Measurements from ENCODE around the gene PEX6.

PEX6 gene

GRCh38 chr6:42916288-42916687, 62.7 kb downstream of the PEX6 start:
- H3K9me3 ChIP-seq (replicated peaks; ENCODE audit: insufficient read depth, low read length), result no peaks in the 10 kb centered on the region
- H3K79me2 ChIP-seq (ENCODE audit: low read length), result no peaks in the 10 kb centered on the region
- H3K4me3 ChIP-seq (ENCODE audit: low read length), result no peak overlapping the region
- H3K4me1 ChIP-seq (ENCODE audit: low read length), result no peaks in the 10 kb centered on the region
- no peak overlapping the region for H3K27ac ChIP-seq (ENCODE audit: low read length)
- no peak overlapping the region for H2AFZ ChIP-seq (ENCODE audit: low read length)
- no peaks in the 10 kb centered on the region for H4K20me1 ChIP-seq (ENCODE audit: insufficient read depth, low read length)
- no peaks in the 10 kb centered on the region for H3K9me2 ChIP-seq (replicated peaks; ENCODE audit: insufficient read depth, low read length)
- DNase-seq, result no peak
- no peak overlapping the region for H3K9ac ChIP-seq (ENCODE audit: low read length)
- H3K4me2 ChIP-seq (ENCODE audit: low read depth, low read length), result no peak overlapping the region
- H3F3A ChIP-seq (ENCODE audit: insufficient read depth, low read length), result no peaks in the 10 kb centered on the region
- H3K27me3 ChIP-seq (replicated peaks; ENCODE audit: insufficient read depth, low read length), result no peaks in the 10 kb centered on the region
- H3K36me3 ChIP-seq (replicated peaks; ENCODE audit: insufficient read depth, low read length), result no peaks in the 10 kb centered on the region
- TF ChIP-seq EZH2phosphoT487 (IDR thresholded peaks at IDR 0.05; ENCODE audit: low read length), result no peak
- TF ChIP-seq CTCF (IDR thresholded peaks at IDR 0.05; ENCODE audit: low read length), result no peak
- TF ChIP-seq EZH2 (optimal IDR thresholded peaks at IDR 0.05; ENCODE audit: low read depth, low read length), result no peak

GRCh38 chr6:42915732-42916131, 63.2 kb downstream of the PEX6 start, which contains the start of gene PTCRA:
PTCRA (plus strand) TSS chr6:42916053; CDS start chr6:42916070, 17 bp downstream.
- H4K20me1 ChIP-seq (ENCODE audit: insufficient read depth, low read length), result no peaks in the 10 kb centered on the region
- no peak within 1 kb of the TSS for H3K4me3 ChIP-seq (ENCODE audit: low read length)
- DNase-seq, result no peak
- no peaks in the 10 kb centered on the region for H3K4me1 ChIP-seq (ENCODE audit: low read length)
- H3K36me3 ChIP-seq (replicated peaks; ENCODE audit: insufficient read depth, low read length), result no peaks in the 10 kb centered on the region
- H3K9me2 ChIP-seq (replicated peaks; ENCODE audit: insufficient read depth, low read length), result no peaks in the 10 kb centered on the region
- H3K27me3 ChIP-seq (replicated peaks; ENCODE audit: insufficient read depth, low read length), result no peaks in the 10 kb centered on the region
- H3K79me2 ChIP-seq (ENCODE audit: low read length), result no peaks in the 10 kb centered on the region
- no peak within 1 kb of the TSS for H3K9ac ChIP-seq (ENCODE audit: low read length)
- H2AFZ ChIP-seq (ENCODE audit: low read length), result no peak within 1 kb of the TSS
- H3F3A ChIP-seq (ENCODE audit: insufficient read depth, low read length), result no peaks in the 10 kb centered on the region
- no peak within 1 kb of the TSS for H3K4me2 ChIP-seq (ENCODE audit: low read depth, low read length)
- TF ChIP-seq CTCF (IDR thresholded peaks at IDR 0.05; ENCODE audit: low read length) (no peak), EZH2phosphoT487 (IDR thresholded peaks at IDR 0.05; ENCODE audit: low read length) (no peak), EZH2 (optimal IDR thresholded peaks at IDR 0.05; ENCODE audit: low read depth, low read length) (no peak)
- H3K27ac ChIP-seq (ENCODE audit: low read length), result no peak within 1 kb of the TSS
- H3K9me3 ChIP-seq (replicated peaks; ENCODE audit: insufficient read depth, low read length), result no peaks in the 10 kb centered on the region

DNA sequence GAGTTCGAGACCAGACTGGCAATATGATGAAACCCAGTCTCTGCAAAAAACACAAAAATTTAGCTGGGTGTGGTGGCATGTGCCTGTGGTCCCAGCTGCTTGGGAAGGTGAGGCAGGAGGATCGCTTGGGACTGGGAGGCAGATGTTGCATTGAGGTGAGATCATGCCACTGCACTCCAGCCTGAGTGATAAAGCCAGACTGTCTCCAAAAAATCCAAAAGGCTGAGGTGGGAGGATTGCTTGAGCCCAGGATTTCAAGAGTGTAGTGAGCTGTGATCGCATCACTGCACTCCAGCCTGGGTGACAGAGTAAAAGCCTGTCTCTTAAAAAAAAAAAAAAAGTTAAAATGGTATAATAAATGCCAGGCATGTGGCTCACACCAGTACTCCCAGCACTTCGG, 64.4 kb downstream of the PEX6 start:
- Histone ChIP-seq H3K4me1 (ENCODE audit: low read length) (no peaks in the 10 kb centered on the region), H3K9me3 (replicated peaks; ENCODE audit: insufficient read depth, low read length) (no peaks in the 10 kb centered on the region), H3K4me3 (ENCODE audit: low read length) (no peak overlapping the region), H3K9ac (ENCODE audit: low read length) (no peak overlapping the region), H3K27me3 (replicated peaks; ENCODE audit: insufficient read depth, low read length) (no peaks in the 10 kb centered on the region), H3K36me3 (replicated peaks; ENCODE audit: insufficient read depth, low read length) (no peaks in the 10 kb centered on the region), H3K9me2 (replicated peaks; ENCODE audit: insufficient read depth, low read length) (no peaks in the 10 kb centered on the region), H4K20me1 (ENCODE audit: insufficient read depth, low read length) (no peaks in the 10 kb centered on the region), H3K79me2 (ENCODE audit: low read length) (no peaks in the 10 kb centered on the region), H3K4me2 (ENCODE audit: low read depth, low read length) (no peak overlapping the region), H3F3A (ENCODE audit: insufficient read depth, low read length) (no peaks in the 10 kb centered on the region), H3K27ac (ENCODE audit: low read length) (no peak overlapping the region), H2AFZ (ENCODE audit: low read length) (no peak overlapping the region)
- DNase-seq, result no peak
- TF ChIP-seq EZH2phosphoT487 (IDR thresholded peaks at IDR 0.05; ENCODE audit: low read length) (no peak), CTCF (IDR thresholded peaks at IDR 0.05; ENCODE audit: low read length) (no peak), EZH2 (optimal IDR thresholded peaks at IDR 0.05; ENCODE audit: low read depth, low read length) (no peak)

All from MM.1S (cell line).